Hair follicular keratinocyte (primary cell): Measurements from ENCODE around the gene LEPR. TPM values are rescaled to one million over a fixed set of nuclear protein-coding genes. Genes with fewer than 3 reads are reported as not detected.

Experiments used
- total RNA-seq: library from RNA; depleted of rRNA; stranded (reverse); fragments of >200 nt; gene quantifications from 2 replicates; pipeline ENCODE4 v1.2.3, GENCODE V29; 2015

Gene LEPR
- 3.4 and 5.9 TPM in 2 replicates for total RNA-seq

DNA sequence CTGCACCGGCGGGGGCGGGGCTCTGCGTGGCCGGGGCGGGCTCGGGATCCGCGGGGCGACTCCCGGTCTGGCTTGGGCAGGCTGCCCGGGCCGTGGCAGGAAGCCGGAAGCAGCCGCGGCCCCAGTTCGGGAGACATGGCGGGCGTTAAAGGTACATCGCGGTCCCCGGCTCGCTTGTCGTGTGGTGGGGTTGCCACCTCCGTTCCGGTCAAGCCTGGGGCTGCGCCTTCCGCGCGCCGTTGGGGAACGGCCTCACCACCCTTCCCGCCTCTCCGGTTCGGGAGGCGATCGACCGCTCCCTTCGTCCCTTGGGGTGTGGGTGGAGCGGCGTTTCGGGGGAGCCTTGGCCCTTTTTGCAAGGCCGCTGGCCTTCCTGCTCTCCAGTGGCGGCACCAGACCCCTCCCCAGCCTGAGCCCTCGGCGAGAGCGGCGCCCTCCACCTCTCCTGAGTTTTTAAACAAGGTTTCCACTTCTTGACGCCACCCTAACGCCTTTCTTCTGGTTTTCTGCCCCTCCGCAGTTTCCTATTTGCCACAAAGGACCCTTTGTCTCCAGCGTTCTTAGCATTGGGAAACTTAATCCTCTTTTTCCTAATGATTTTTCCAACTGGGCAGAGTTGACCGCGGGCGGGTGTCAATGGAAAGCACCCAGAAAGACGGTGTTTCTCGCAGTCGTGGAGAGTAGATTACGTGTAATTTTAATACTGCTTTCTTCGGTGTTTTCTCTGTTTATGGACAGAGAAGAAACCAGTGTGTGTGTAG lies at the start of gene LEPR, which contains the start of gene LEPROT:
LEPR (plus strand) TSS at position 79 of the 761 bp plus-strand sequence. CDS start 144,898 bp downstream, outside the sequence.
LEPROT (plus strand) TSS at position 79 of the 761 bp plus-strand sequence; CDS start at position 136, 57 bp downstream.

Other genes starting within 250 kb of the LEPR start
- gene DNAJC6, start 111.1 kb upstream of the LEPR start, total RNA-seq, result 0.23 and 0.62 TPM in 2 replicates
- 19.8 and 29.5 TPM in 2 replicates for gene LEPROT, start within 50 bp of the LEPR start, total RNA-seq